ENCODE results near the gene GPR75.
A peak's percentile ranks its signal among the peaks of the same experiment; 100 is the strongest.

GPR75 gene

DNA sequence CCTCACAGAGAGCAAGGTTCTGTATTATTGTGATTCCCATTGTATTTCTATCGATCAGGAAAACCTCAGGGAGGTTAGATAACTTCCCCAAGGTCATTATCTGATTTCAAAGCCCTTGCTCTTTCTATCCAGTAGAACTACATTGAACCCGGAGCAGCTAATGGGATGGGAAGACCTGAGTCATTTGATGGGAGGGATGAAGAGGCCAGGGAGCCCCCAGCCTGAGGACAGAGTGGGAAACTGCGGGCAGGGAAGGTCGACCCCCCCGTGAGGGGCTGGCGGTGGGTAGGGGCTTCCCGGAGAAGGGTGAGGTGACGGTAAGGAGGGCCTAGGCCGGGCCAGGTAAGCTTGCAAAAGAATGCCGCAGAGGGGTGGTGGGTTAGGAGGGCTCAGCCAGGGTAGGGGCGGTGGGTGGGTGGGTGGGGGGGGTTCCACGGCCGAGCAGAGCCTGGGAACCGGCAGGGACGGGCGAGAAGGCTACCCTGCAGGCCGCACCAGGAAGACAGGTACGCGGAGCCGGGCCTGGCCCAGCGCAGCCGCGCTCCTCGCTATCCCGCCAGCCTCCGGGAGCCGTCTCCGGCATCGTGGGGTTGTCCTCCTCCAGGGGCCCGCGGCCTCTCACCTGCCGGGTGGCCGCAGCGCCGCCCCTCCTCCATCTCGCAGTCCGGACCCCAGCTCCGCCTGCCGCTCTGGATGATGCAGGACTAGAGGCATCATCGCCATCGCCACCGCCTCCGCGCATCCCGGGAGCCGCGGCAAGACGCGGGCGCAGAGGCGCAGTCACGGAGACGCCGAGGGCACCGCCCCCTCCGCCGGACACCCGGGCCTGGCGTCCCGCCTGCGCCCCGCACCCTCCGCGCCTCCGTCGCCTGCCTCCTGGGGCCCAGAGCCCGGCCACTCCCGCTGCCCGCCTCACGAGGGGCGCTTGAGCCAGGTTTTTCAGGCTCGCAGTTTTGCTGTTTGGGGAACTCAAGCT is at the start of gene GPR75:
GPR75 (minus strand) TSS at position 762 of the 976 bp plus-strand sequence. CDS start 5,211 bp downstream, outside the sequence.
- Mint-ChIP-seq H3K27me3 (ENCODE audit: low read depth) (no peaks in the 10 kb centered on the region), H3K4me3 (no peak within 1 kb of the TSS), H3K36me3 (ENCODE audit: low read depth) (peaks cover 3% of the 10 kb centered on the region), H3K9me3 (no peaks in the 10 kb centered on the region), H3K27ac (no peak within 1 kb of the TSS), H3K4me1 (ENCODE audit: low read depth) (peaks cover 1% of the 10 kb centered on the region)

DNA sequence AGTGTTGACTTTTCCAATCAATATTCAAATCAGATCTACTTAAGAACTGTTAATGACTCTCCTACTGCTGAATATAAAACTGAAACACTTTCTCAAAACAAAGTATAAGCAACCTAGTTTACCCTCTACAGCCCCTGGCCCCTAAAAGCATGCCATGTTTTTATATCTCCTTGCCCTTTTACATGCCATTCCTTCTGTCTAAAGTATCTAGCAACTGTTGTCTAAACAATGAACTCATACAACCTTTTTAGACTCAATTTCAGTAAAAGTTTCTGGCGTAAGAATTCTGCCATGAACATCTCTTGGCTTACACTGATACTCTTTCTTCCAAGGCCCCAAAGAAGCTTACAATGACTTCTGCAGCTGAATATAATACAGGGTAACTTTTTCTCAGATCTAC is 47.8 kb upstream of the GPR75 start:
- Mint-ChIP-seq H3K27ac (no peak overlapping the region), H3K9me3 (no peaks in the 10 kb centered on the region), H3K36me3 (ENCODE audit: low read depth) (peaks cover 37% of the 10 kb centered on the region), H3K27me3 (ENCODE audit: low read depth) (no peaks in the 10 kb centered on the region), H3K4me3 (no peak overlapping the region), H3K4me1 (ENCODE audit: low read depth) (peaks cover 1% of the 10 kb centered on the region)

DNA sequence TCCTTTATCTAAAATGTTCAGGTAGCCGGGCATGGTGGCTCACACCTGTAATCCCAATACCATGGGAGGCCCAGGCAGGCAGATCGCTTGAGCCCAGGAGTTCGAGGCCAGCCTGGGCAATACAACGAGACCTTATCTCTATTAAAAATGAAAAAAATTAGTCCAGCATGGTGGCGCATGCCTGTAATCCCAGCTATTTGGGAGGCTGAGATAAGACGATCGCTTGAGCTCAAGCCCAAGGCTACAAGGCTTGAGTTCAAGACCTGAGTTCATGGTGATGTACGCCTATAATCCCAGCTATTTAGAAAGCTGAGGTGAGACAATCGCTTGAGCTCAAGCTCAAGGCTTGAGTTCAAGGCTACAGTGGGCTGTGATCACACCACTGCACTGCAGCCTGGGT is 45.6 kb upstream of the GPR75 start:
- Mint-ChIP-seq H3K27ac (no peak overlapping the region), H3K9me3 (no peaks in the 10 kb centered on the region), H3K36me3 (ENCODE audit: low read depth) (peaks cover 37% of the 10 kb centered on the region), H3K4me3 (no peak overlapping the region), H3K27me3 (ENCODE audit: low read depth) (no peaks in the 10 kb centered on the region), H3K4me1 (ENCODE audit: low read depth) (no peaks in the 10 kb centered on the region)

DNA sequence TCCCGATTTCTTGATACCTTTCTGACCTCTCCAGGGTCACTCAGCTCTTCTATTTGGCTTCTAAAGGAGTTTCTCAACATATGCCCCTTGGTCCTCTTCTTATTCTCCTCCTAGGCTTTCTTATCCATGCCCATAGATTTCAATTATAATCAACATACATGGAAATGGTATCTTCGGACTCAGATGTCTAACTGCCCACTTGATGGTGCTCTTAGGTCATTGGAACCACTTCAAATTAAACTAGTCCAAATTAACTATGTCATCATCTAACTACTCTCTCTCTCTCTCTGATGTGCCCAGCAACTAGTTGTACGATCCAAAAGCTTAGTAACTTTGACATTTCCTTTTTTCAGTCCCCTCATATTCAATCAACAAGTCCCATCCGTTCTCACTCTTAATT is 43.2 kb upstream of the GPR75 start:
- Mint-ChIP-seq H3K36me3 (ENCODE audit: low read depth) (peaks cover 36% of the 10 kb centered on the region), H3K9me3 (no peaks in the 10 kb centered on the region), H3K27me3 (ENCODE audit: low read depth) (no peaks in the 10 kb centered on the region), H3K4me3 (no peak overlapping the region), H3K27ac (no peak overlapping the region), H3K4me1 (ENCODE audit: low read depth) (no peaks in the 10 kb centered on the region)

DNA sequence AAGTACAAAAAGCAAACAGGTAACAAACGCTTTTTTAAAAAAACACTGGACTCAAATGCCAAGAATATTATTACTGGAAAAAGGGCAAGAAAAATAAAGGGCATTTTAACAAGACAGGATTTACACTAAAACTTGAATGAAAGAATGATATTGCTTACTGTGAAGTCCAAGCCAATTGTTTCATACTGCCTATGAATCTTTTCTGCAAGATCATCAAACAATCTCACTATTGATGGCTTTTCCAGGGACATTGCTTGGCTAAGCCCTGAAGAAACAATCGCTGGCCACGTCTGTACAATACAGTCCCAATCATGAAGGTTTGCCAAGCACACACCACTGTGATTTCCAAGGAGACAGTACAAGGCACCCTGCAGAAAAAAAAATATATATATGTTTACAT is 41.4 kb upstream of the GPR75 start:
- Mint-ChIP-seq H3K4me3 (no peak overlapping the region), H3K4me1 (ENCODE audit: low read depth) (no peaks in the 10 kb centered on the region), H3K27ac (no peak overlapping the region), H3K36me3 (ENCODE audit: low read depth) (peaks cover 29% of the 10 kb centered on the region), H3K27me3 (ENCODE audit: low read depth) (no peaks in the 10 kb centered on the region), H3K9me3 (no peaks in the 10 kb centered on the region)

DNA sequence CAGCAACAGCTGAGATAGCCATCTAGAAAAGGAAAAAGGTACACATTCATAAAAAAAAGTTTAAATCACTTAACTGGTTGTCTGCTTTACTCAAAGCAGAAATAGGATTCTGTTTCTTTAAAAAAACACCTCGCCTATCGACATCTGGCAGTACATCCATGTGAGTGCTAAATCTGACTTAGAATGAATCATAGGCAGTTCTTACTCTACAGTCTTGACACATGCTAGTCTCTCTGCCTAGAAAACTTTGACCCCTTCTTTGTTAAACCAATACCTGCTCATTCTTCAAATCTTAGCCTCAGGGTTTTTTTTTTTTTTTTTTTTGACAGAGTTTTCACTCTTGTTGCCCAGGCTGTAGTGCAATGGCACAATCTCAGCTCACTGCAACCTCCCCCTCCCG is 37.1 kb upstream of the GPR75 start:
- H3K36me3 Mint-ChIP-seq (ENCODE audit: low read depth): peaks cover 37% of the 10 kb centered on the region
- H3K27ac Mint-ChIP-seq: no peak overlapping the region
- no peaks in the 10 kb centered on the region for H3K9me3 Mint-ChIP-seq
- no peaks in the 10 kb centered on the region for H3K4me1 Mint-ChIP-seq (ENCODE audit: low read depth)
- H3K27me3 Mint-ChIP-seq (ENCODE audit: low read depth): no peaks in the 10 kb centered on the region
- H3K4me3 Mint-ChIP-seq: no peak overlapping the region

DNA sequence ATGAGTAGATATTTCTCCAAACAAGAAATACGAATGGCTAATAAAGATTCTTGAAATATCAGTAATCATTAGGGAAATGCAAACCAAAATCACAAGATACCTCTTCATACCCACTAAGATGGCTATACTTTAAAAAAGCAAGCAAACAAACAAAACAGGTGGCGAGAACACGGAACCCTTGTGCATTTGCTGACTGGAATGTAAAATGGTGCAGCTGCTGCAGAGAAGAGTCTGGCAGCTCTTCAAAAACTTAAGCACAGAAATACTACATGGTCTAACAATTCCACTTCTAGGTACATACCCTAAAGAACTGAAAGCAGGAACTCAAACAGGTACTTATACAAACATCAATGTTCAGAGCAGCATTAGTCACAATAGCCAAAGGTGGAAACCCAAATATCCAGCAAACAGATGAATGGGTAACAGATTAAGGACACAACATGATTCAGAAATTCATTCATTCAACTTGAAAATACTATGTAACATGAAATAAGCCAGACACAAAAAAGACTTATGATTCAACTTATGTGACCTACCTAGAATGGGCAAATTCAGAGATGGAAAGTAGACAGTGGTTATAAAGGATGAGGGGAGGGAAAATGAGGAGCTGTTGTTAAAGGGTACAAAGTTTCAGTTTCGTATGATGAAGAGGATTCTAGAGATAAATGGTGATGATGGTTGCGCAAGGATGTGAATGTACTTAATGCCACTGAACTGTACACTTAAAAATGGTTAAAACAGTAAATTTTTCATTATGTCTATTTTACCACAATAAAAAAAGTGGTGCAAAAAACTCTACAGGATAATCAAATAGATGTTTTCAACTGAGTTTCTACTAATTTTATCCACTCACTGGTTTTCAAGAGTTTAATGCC is 26.9 kb upstream of the GPR75 start:
- no peak overlapping the region for H3K4me3 Mint-ChIP-seq
- no peak overlapping the region for H3K27ac Mint-ChIP-seq
- no peaks in the 10 kb centered on the region for H3K9me3 Mint-ChIP-seq
- H3K27me3 Mint-ChIP-seq (ENCODE audit: low read depth): no peaks in the 10 kb centered on the region
- peaks cover 50% of the 10 kb centered on the region for H3K36me3 Mint-ChIP-seq (ENCODE audit: low read depth)
- H3K4me1 Mint-ChIP-seq (ENCODE audit: low read depth): no peaks in the 10 kb centered on the region

DNA sequence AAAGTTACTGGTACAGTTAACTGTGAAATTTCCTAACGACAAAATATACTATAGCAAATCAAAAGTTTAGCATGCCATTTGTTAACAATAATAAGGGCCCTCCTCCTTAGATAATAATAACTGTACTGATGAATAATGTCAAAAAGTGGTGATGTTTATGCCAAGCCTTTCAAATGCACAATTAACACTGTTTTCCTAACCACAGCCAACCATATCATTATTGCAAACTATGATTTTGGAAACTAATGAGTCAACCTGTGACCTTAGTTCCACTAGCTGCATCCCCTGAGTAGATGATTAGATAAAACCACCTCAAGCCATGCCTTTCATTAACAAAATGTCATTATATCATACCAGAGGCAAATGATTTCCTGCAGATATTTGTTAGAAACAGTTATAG is 25.1 kb upstream of the GPR75 start:
- H3K36me3 Mint-ChIP-seq (ENCODE audit: low read depth): peaks cover 55% of the 10 kb centered on the region
- no peak overlapping the region for H3K4me3 Mint-ChIP-seq
- no peak overlapping the region for H3K27ac Mint-ChIP-seq
- H3K9me3 Mint-ChIP-seq: no peaks in the 10 kb centered on the region
- no peaks in the 10 kb centered on the region for H3K4me1 Mint-ChIP-seq (ENCODE audit: low read depth)
- no peaks in the 10 kb centered on the region for H3K27me3 Mint-ChIP-seq (ENCODE audit: low read depth)

DNA sequence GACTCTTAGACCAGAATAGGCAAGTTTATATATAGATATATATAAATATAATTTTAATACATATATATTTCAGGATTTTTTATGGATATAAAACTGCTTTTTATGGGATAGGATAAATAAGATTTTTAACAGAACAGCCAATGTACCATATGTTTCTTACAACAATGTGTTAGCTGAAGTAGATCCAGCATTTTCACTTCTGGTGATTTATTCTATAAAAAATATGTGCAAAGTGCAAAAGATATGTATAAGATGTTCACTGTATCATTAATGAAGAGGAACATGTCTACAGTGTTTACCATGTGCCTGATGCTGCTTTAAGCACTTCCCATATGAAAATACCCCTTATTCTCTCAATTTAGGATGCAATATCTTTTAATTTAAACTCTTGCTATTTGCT is 22.2 kb upstream of the GPR75 start:
- no peaks in the 10 kb centered on the region for H3K4me1 Mint-ChIP-seq (ENCODE audit: low read depth)
- no peak overlapping the region for H3K4me3 Mint-ChIP-seq
- no peaks in the 10 kb centered on the region for H3K9me3 Mint-ChIP-seq
- H3K27me3 Mint-ChIP-seq (ENCODE audit: low read depth): no peaks in the 10 kb centered on the region
- no peak overlapping the region for H3K27ac Mint-ChIP-seq
- peaks cover 46% of the 10 kb centered on the region for H3K36me3 Mint-ChIP-seq (ENCODE audit: low read depth)

DNA sequence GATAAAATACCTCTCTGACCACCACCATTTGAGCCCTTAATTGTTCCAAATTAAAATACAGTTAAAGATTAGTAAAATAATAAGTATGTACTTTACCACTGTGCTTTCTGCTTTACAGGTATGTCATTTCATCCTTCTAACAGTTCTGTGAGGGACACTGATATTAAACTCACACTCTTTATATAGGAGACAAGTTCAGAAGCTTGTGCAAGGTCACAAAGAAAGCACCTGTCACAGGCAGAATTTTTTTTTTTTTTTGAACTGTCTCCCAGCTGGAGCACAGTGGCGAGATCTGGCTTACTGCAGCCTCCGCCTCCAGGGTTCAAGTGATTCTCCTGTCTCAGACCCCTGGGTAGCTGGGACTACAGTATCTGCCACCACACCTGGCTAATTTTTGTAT is 21.6 kb upstream of the GPR75 start:
- H3K27me3 Mint-ChIP-seq (ENCODE audit: low read depth): no peaks in the 10 kb centered on the region
- H3K36me3 Mint-ChIP-seq (ENCODE audit: low read depth): peaks cover 40% of the 10 kb centered on the region
- H3K27ac Mint-ChIP-seq: no peak overlapping the region
- H3K4me1 Mint-ChIP-seq (ENCODE audit: low read depth): no peaks in the 10 kb centered on the region
- H3K4me3 Mint-ChIP-seq: no peak overlapping the region
- H3K9me3 Mint-ChIP-seq: no peaks in the 10 kb centered on the region

DNA sequence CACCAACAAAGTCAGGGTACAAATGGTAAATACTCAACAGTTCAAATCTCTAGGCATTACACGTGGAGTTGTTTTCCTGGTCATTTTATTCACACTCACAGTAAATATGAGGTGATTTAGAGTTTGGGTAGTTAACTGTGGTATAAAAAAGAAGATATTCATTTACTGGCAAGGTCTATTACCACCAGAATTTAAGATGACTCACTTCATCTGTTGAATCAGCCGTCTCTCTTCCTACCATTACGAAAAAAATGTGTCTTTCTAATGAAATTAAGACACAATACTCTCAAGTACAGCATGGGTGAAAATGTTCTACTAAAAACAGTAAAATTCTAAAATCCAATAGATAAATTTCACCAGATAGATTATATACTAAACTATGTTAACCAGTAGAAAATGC is 21.0 kb upstream of the GPR75 start:
- no peaks in the 10 kb centered on the region for H3K4me1 Mint-ChIP-seq (ENCODE audit: low read depth)
- H3K9me3 Mint-ChIP-seq: no peaks in the 10 kb centered on the region
- no peak overlapping the region for H3K27ac Mint-ChIP-seq
- no peak overlapping the region for H3K4me3 Mint-ChIP-seq
- no peaks in the 10 kb centered on the region for H3K27me3 Mint-ChIP-seq (ENCODE audit: low read depth)
- peaks cover 40% of the 10 kb centered on the region for H3K36me3 Mint-ChIP-seq (ENCODE audit: low read depth)

DNA sequence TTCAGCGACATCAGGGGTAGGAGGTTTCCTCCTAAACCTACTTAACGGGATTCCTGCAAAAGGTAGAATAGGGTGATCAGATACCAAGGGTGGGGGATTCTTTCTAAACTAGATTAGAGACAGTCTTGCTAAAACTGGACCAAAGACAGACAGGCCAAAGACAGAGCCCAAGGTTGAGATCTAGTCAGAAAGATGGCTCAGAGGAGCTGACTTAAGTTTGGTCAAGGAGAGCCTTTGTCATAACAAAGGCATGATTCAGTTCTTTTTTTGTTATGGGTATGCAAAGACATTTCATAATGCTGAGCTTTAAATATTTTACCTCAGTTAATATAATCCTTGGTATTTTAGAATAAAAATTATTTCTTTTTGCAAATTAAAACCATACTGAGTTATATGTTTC is 17.8 kb upstream of the GPR75 start:
- Mint-ChIP-seq H3K4me3 (no peak overlapping the region), H3K36me3 (ENCODE audit: low read depth) (peaks cover 30% of the 10 kb centered on the region), H3K4me1 (ENCODE audit: low read depth) (no peaks in the 10 kb centered on the region), H3K27ac (no peak overlapping the region), H3K27me3 (ENCODE audit: low read depth) (no peaks in the 10 kb centered on the region), H3K9me3 (no peaks in the 10 kb centered on the region)

DNA sequence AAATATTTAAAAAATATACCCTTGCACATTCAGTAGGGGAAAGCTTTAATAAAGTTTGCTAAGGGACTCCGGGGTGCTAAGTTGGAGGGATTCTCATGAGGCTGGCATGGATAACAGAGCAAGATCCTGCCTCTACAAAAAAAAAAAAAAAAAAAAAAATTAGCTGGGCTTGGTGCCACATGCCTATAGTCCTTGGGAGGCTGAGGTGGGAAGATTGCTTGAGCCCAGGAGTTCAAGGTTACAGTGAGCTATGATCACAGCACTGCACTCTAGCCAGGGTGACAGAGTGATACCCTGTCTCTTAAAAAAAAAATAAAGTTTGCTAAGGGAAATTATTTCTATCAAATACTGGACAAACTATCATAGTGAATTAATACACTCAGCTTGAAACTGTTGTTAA is 17.3 kb upstream of the GPR75 start:
- H3K36me3 Mint-ChIP-seq (ENCODE audit: low read depth): peaks cover 27% of the 10 kb centered on the region
- H3K4me3 Mint-ChIP-seq: no peak overlapping the region
- no peaks in the 10 kb centered on the region for H3K9me3 Mint-ChIP-seq
- no peaks in the 10 kb centered on the region for H3K4me1 Mint-ChIP-seq (ENCODE audit: low read depth)
- no peak overlapping the region for H3K27ac Mint-ChIP-seq
- H3K27me3 Mint-ChIP-seq (ENCODE audit: low read depth): no peaks in the 10 kb centered on the region

DNA sequence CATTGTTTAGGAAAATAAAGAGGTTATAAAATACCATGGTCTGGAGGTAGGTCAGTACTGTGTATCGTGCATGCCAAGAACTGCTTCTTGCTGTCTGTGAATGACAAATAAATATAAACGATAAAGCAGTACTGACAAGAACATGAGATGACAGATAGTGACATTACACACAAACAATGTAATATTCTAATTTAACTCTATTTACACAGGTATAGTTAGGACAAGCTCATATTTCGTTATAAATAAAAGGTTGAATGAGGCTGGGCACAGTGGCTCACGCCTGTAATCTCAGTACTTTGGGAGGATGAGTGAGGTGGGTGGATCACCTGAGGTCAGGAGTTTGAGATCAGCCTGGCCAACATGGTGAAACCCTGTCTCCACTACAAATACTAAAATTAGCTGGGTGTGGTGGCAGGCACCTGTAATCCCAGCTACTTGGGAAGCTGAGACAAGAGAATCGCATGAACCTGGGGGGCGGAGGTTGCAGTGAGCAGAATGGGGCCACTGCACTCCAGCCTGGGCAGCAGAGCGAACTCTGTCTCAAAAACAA is 14.7 kb upstream of the GPR75 start:
- Mint-ChIP-seq H3K9me3 (no peaks in the 10 kb centered on the region), H3K36me3 (ENCODE audit: low read depth) (peaks cover 17% of the 10 kb centered on the region), H3K27ac (peak overlapping the region; percentile 29), H3K4me3 (no peak overlapping the region), H3K4me1 (ENCODE audit: low read depth) (no peaks in the 10 kb centered on the region), H3K27me3 (ENCODE audit: low read depth) (no peaks in the 10 kb centered on the region)

Measured in T-helper 1 cell treated with Interleukin-12 subunit alpha and Interleukin-12 subunit beta and Interleukin-4 antibody, amounts not matched to agents 30 μg/mL and 1 μg/mL, for 36 hours (primary cell).